Neural cell (in vitro differentiated cells): ENCODE results near the gene NGEF. TPM values are rescaled to one million over a fixed set of nuclear protein-coding genes. Genes with fewer than 3 reads are reported as not detected.

Experiments used
- H2AFZ ChIP-seq: fragments of 200-600, 300-800 bp; sonication (generic), shearing (Covaris generic); 2 replicates; pipeline ENCODE4 v1.6.0; 2014; ENCODE audit warnings: low read depth, mild to moderate bottlenecking, antibody characterized with exemption, low read length, moderate library complexity
- H3F3A ChIP-seq: fragments of 200-600 bp; shearing (Covaris generic); 2 replicates; pipeline ENCODE4 v1.6.1; 2016; ENCODE audit warnings: mild to moderate bottlenecking, moderate library complexity, mixed read lengths, antibody characterized with exemption, low read length; ENCODE audit not compliant: insufficient read depth, poor library complexity, severe bottlenecking
- H3K27ac ChIP-seq: fragments of 200-600, 300-800 bp; sonication (generic), shearing (Covaris generic); 2 replicates; pipeline ENCODE4 v1.5.1; 2014; ENCODE audit warnings: mild to moderate bottlenecking, low read length, moderate library complexity
- H3K27me3 ChIP-seq: fragments of 300-800, 200-600 bp; sonication (generic), shearing (Covaris generic); 2 replicates; pipeline ENCODE4 v1.6.0; 2014; ENCODE audit warnings: mild to moderate bottlenecking, low read depth, low read length, moderate library complexity; ENCODE audit not compliant: insufficient read depth
- H3K36me3 ChIP-seq: fragments of 300-800, 200-600 bp; sonication (generic), shearing (Covaris generic); 2 replicates; pipeline ENCODE4 v1.5.1; 2014; ENCODE audit warnings: mild to moderate bottlenecking, antibody characterized with exemption, low read length, moderate library complexity; ENCODE audit not compliant: insufficient read depth
- H3K4me2 ChIP-seq: fragments of 300-800, 200-600 bp; sonication (generic), shearing (Covaris generic); 2 replicates; pipeline ENCODE4 v1.6.0; 2014; ENCODE audit warnings: mild to moderate bottlenecking, low read length
- H3K4me3 ChIP-seq: fragments of 300-800, 200-600 bp; sonication (generic), shearing (Covaris generic); 2 replicates; pipeline ENCODE4 v1.5.1; 2014; ENCODE audit warnings: mild to moderate bottlenecking, low read length, moderate library complexity
- H3K79me2 ChIP-seq: fragments of 200-600 bp; shearing (Covaris generic); replicated peaks from 2 replicates; pipeline ENCODE4 v1.6.0; 2014; ENCODE audit warnings: mild to moderate bottlenecking, low read length, moderate library complexity; ENCODE audit not compliant: insufficient read depth
- H3K9ac ChIP-seq: fragments of 300-800, 200-600 bp; sonication (generic), shearing (Covaris generic); 2 replicates; pipeline ENCODE4 v1.6.1; 2016; ENCODE audit warnings: mild to moderate bottlenecking, low read length, mixed read lengths
- H3K9me2 ChIP-seq: fragments of 200-600 bp; shearing (Covaris generic); 2 replicates; pipeline ENCODE4 v1.6.1; 2016; ENCODE audit warnings: mild to moderate bottlenecking, low read length, mixed read lengths; ENCODE audit not compliant: insufficient read depth
- H3K9me3 ChIP-seq: fragments of 200-600, 300-800 bp; sonication (generic), shearing (Covaris generic); 2 replicates; pipeline ENCODE4 v1.6.1; 2016; ENCODE audit warnings: mild to moderate bottlenecking, mixed run types, low read length, moderate library complexity, mixed read lengths
- H4K20me1 ChIP-seq: fragments of 200-600 bp; shearing (Covaris generic); 2 replicates; pipeline ENCODE4 v1.6.1; 2016; ENCODE audit warnings: mild to moderate bottlenecking, mixed run types; ENCODE audit not compliant: insufficient read depth
- CTCF ChIP-seq: fragments of 450-650 bp; IDR thresholded peaks from 2 replicates; pipeline ENCODE4 v1.5.1; 2014; ENCODE audit warnings: antibody characterized with exemption, mild to moderate bottlenecking, moderate library complexity; ENCODE audit not compliant: poor library complexity, severe bottlenecking
- EP300 ChIP-seq: fragments of 450-650 bp; conservative IDR thresholded peaks from 2 replicates; pipeline ENCODE4 v1.6.1; 2014; ENCODE audit warnings: antibody characterized with exemption, mild to moderate bottlenecking, moderate library complexity; ENCODE audit not compliant: poor library complexity, severe bottlenecking
- EZH2 ChIP-seq: fragments of 200-600, 300-800 bp; shearing (Covaris generic), sonication (generic); IDR thresholded peaks from 2 replicates; pipeline ENCODE4 v1.6.1; 2014; ENCODE audit warnings: antibody characterized with exemption, low read length, borderline replicate concordance, mild to moderate bottlenecking; ENCODE audit not compliant: insufficient read depth, poor library complexity, severe bottlenecking
- MXI1 ChIP-seq: fragments of 450-650 bp; conservative IDR thresholded peaks from 2 replicates; pipeline ENCODE4 v1.6.1; 2014; ENCODE audit warnings: antibody characterized with exemption, mild to moderate bottlenecking; ENCODE audit not compliant: poor library complexity, severe bottlenecking
- POLR2AphosphoS5 ChIP-seq: IDR thresholded peaks from 2 replicates; pipeline ENCODE4 v1.6.1; 2012
- RAD21 ChIP-seq: fragments of 450-650 bp; conservative IDR thresholded peaks from 2 replicates; pipeline ENCODE4 v1.6.1; 2014; ENCODE audit warnings: antibody characterized with exemption, mild to moderate bottlenecking, moderate library complexity
- REST ChIP-seq: IDR thresholded peaks from 2 replicates; pipeline ENCODE4 v1.6.1; 2012; ENCODE audit warnings: borderline replicate concordance
- SMC3 ChIP-seq: fragments of 450-650 bp; conservative IDR thresholded peaks from 2 replicates; pipeline ENCODE4 v1.6.1; 2014; ENCODE audit warnings: antibody characterized with exemption, mild to moderate bottlenecking, moderate library complexity; ENCODE audit not compliant: poor library complexity
- TAF1 ChIP-seq: IDR thresholded peaks from 2 replicates; pipeline ENCODE4 v1.6.1; 2012; ENCODE audit warnings: low read depth
- polyA plus RNA-seq: library from polyadenylated mRNA; depleted of rRNA; stranded (reverse); fragments of >200 nt; gene quantifications from 2 replicates; pipeline ENCODE4 v1.2.3, GENCODE V29; 2014

The NGEF gene
- polyA plus RNA-seq, 1 donor from 2014 or later: 5.2 TPM

- TF ChIP-seq RAD21 (no peak), EP300 (no peak), SMC3 (no peak), CTCF (no peak), TAF1 (no peak), EZH2 (no peak), MXI1 (no peak), REST (no peak), POLR2AphosphoS5 (no peak)
- Histone ChIP-seq H3K9me2 (no peaks in the 10 kb centered on the region), H3K9ac (no peak overlapping the region), H3K27me3 (no peaks in the 10 kb centered on the region), H3K4me2 (no peak overlapping the region), H3K79me2 (no peaks in the 10 kb centered on the region), H3K27ac (no peak overlapping the region), H4K20me1 (no peaks in the 10 kb centered on the region), H2AFZ (no peak overlapping the region), H3K36me3 (no peaks in the 10 kb centered on the region), H3F3A (no peaks in the 10 kb centered on the region), H3K9me3 (no peaks in the 10 kb centered on the region), H3K4me3 (no peak overlapping the region)
Observed at GRCh38 chr2:233025706-233026105, 12.7 kb upstream of the NGEF start.

- Histone ChIP-seq H3K9ac (no peak overlapping the region), H3K9me2 (no peaks in the 10 kb centered on the region), H3K27me3 (no peaks in the 10 kb centered on the region), H3K4me2 (no peak overlapping the region), H3K27ac (no peak overlapping the region), H4K20me1 (no peaks in the 10 kb centered on the region), H3K9me3 (no peaks in the 10 kb centered on the region), H3F3A (no peaks in the 10 kb centered on the region), H3K4me3 (no peak overlapping the region), H3K79me2 (no peaks in the 10 kb centered on the region), H3K36me3 (no peaks in the 10 kb centered on the region), H2AFZ (no peak overlapping the region)
- no peak for TF ChIP-seq POLR2AphosphoS5
- no peak for TF ChIP-seq RAD21
- TF ChIP-seq REST: no peak
- no peak for TF ChIP-seq MXI1
- no peak for TF ChIP-seq CTCF
- TF ChIP-seq SMC3: no peak
- TF ChIP-seq TAF1: no peak
- no peak for TF ChIP-seq EZH2
- TF ChIP-seq EP300: no peak
Observed at GRCh38 chr2:233023761-233024410, 10.8 kb upstream of the NGEF start.
